ENCODE measurements around the gene ALDH1A3.

Gene ALDH1A3

GRCh38 chr15:100918690-100919480 lies 39.3 kb downstream of the ALDH1A3 start, which contains the start of gene LRRK1:
TSS of gene LRRK1 (plus strand) at chr15:100919357. CDS start at chr15:100924633, 5,276 bp downstream.
- TF ChIP-seq, protein P1, sequence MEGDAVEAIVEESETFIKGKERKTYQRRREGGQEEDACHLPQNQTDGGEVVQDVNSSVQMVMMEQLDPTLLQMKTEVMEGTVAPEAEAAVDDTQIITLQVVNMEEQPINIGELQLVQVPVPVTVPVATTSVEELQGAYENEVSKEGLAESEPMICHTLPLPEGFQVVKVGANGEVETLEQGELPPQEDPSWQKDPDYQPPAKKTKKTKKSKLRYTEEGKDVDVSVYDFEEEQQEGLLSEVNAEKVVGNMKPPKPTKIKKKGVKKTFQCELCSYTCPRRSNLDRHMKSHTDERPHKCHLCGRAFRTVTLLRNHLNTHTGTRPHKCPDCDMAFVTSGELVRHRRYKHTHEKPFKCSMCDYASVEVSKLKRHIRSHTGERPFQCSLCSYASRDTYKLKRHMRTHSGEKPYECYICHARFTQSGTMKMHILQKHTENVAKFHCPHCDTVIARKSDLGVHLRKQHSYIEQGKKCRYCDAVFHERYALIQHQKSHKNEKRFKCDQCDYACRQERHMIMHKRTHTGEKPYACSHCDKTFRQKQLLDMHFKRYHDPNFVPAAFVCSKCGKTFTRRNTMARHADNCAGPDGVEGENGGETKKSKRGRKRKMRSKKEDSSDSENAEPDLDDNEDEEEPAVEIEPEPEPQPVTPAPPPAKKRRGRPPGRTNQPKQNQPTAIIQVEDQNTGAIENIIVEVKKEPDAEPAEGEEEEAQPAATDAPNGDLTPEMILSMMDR (IDR thresholded peaks at IDR 0.05; ENCODE audit: control insufficient read depth, extremely low read depth, insufficient read depth): no peak
- H3K4me3 ChIP-seq (ENCODE audit: low read depth, low read length): no peak within 1 kb of the TSS
- no peak for DNase-seq (ENCODE audit: low read depth)

- no peak overlapping the region for H3K4me3 ChIP-seq (ENCODE audit: low read depth, low read length)
- TF ChIP-seq, protein P1 (IDR thresholded peaks at IDR 0.05; ENCODE audit: control insufficient read depth, extremely low read depth, insufficient read depth): no peak
- DNase-seq (ENCODE audit: low read depth): no peak
Observed at GRCh38 chr15:100919481-100920405, 40.1 kb downstream of the ALDH1A3 start.

- no peak for DNase-seq (ENCODE audit: low read depth)
- TF ChIP-seq, protein P1 (IDR thresholded peaks at IDR 0.05; ENCODE audit: control insufficient read depth, extremely low read depth, insufficient read depth): no peak
- H3K4me3 ChIP-seq (ENCODE audit: low read depth, low read length): no peak overlapping the region
Observed at GRCh38 chr15:100920516-100921135, 41.0 kb downstream of the ALDH1A3 start.

- H3K4me3 ChIP-seq (ENCODE audit: low read depth, low read length): no peak overlapping the region
- no peak for DNase-seq (ENCODE audit: low read depth)
- TF ChIP-seq, protein P1 (IDR thresholded peaks at IDR 0.05; ENCODE audit: control insufficient read depth, extremely low read depth, insufficient read depth): no peak
Observed at GRCh38 chr15:100922192-100923040, 42.8 kb downstream of the ALDH1A3 start.

- TF ChIP-seq, protein P1 (IDR thresholded peaks at IDR 0.05; ENCODE audit: control insufficient read depth, extremely low read depth, insufficient read depth): no peak
- no peak overlapping the region for H3K4me3 ChIP-seq (ENCODE audit: low read depth, low read length)
- DNase-seq (ENCODE audit: low read depth): no peak
Observed at GRCh38 chr15:100923076-100923475, 43.4 kb downstream of the ALDH1A3 start.

- no peak for DNase-seq (ENCODE audit: low read depth)
- TF ChIP-seq, protein P1 (IDR thresholded peaks at IDR 0.05; ENCODE audit: control insufficient read depth, extremely low read depth, insufficient read depth): no peak
- H3K4me3 ChIP-seq (ENCODE audit: low read depth, low read length): no peak overlapping the region
Observed at GRCh38 chr15:100923902-100924301, 44.3 kb downstream of the ALDH1A3 start.
